IPS-18c (cell line): ENCODE measurements around the gene SLC25A44.
A peak's percentile ranks its signal among the peaks of the same experiment; 100 is the strongest.
"Not testable (repeated sequence)": the region's sequence is repeated elsewhere in the genome, so short reads cannot be mapped to it uniquely, and the experiment has no call there.

Experiments
- H3K4me3 ChIP-seq: 2 replicates; pipeline ENCODE4 v1.7.0; 2013; ENCODE audit warnings: low read depth, mild to moderate bottlenecking, low read length, moderate library complexity; ENCODE audit not compliant: insufficient read depth
- H3K9me3 ChIP-seq: one replicate; pipeline ENCODE4 v1.6.1; 2013; ENCODE audit warnings: mild to moderate bottlenecking, low read length, moderate library complexity; ENCODE audit not compliant: control insufficient read depth, insufficient read depth

Gene SLC25A44

DNA sequence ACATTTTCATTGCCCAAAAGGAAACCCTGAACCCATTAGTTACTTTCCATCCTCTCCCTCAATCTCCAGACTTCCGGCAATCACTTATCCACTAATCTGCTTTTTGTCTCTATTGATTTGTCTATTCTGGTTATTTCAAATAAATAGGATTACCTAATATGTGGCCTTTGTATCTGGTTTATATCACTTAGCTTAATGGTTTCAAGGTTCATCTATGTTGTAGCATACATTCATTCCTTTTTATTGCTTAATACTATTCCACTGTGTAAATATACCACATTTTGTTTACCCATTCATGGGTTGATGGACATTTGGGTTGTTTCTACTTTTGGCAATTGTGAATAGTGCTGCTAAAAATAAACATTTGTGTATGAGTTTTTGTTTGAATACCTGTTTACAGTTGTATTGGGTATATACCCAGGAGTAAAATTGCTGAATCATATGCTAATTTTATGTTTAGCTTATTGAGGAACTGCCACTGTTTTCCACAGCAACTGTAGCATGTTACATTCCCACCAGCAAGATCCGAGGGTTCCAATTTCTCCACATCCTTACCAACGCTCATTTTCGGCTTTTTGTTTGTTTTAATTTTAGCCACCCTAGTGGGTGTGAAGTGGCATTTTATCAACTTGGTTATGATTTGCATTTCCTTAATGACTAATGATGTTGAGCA is 2.5 kb upstream of the SLC25A44 start:
- no peaks in the 10 kb centered on the region for H3K9me3 ChIP-seq
- H3K4me3 ChIP-seq, result no peak overlapping the region

DNA sequence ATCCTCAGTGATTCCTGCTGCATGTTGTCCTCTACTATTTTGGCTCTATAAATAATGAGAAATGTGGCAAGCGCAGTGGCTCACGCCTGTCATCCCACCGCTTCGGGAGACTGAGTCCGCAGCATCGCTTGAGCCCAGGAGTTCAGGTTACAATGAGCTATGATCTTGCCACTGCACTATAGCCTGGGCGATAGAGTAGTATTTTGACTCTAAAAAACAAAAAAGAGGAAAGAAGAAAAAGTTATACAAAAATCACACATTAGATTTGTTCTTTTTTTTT is 756 bp upstream of the SLC25A44 start:
- peak overlapping the region; percentile 31; the same call in 1 of the 2 replicates for H3K4me3 ChIP-seq
- no peaks in the 10 kb centered on the region for H3K9me3 ChIP-seq

DNA sequence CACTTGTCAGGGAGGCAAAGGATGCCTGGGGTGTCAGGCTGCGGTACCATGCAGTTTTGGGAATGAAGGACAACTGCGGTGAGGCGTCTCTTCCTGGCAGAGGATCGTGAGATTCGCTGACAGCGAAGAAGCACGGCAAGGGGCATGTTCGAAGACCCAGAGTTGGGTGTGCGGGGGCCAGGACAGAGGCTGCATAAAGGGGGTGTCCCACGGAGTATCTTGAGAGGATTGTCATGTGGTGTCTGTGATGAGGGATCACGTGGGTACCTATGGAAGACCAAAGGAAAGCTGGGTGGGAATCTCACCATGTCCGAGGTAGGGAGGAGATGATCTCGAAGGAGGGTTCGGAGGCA is 372 bp downstream of the SLC25A44 start:
- Histone ChIP-seq H3K4me3 (peak overlapping the region; percentile 95), H3K9me3 (no peaks in the 10 kb centered on the region)

DNA sequence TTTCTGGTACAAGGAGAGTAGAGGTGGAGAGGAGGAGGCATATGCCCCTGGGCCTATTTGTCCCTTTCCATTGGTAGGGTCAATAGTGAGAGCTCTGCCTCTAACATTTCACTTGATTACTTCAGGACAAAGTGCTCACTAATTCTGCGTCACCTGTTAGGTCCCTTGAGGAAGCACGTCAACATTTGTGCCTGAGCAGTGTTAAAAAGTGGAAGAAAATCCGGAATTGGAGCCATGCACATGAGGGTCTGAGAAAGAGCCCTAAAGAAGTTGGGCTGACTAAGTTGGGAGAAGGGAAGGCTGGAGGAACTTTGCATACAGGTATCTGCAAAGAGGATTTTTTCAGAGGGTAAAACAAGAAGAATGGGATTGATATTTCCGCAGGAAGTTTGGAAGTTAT is 1.9 kb downstream of the SLC25A44 start:
- no peak overlapping the region for H3K4me3 ChIP-seq
- no peaks in the 10 kb centered on the region for H3K9me3 ChIP-seq

DNA sequence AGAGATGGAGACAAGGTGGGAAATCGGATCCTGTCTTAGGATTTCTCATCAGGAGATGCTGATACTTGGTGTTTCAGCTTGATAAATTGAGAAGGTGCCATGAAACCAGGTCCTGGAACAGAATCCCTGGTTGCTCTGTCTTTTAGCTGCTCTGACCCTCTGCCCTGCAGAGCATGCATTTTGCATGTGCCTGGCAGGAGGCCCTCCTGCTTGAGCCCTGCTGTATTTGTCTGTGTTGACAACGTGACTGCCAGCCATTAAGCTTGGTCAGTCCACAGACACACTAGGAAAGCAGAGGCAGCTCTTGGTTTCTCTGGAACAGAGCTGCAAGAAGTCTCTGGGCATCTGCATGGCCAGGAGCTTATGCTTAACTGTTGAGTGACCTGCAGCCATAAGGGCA is 2.5 kb downstream of the SLC25A44 start:
- no peak overlapping the region for H3K4me3 ChIP-seq
- H3K9me3 ChIP-seq, result no peaks in the 10 kb centered on the region

DNA sequence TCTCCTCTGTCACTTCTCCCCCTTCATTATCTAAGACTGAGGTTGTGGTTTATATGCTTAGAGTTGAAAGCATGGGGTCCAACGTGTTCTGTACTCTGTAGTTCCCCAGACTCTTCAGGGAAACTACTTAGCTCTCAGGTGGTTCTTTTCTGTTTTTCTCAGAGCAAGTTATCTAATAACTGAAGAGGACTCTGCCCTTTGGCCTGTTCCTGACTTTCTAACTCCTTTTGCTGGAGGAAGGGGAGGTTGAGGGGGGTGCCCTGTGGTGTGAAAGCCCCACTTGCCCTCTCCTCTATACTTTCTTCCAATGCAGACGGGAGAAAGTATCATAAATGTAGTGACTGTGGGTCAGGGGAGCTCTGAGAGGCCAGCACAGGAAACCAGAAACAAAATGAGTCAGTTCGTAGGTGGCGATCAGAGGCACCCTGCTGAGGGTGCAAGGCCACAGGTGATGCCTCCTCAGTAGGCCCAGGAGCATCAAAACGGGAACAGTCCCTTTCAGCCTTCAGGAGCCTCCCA is 5.0 kb downstream of the SLC25A44 start:
- Histone ChIP-seq H3K4me3 (no peak overlapping the region), H3K9me3 (no peaks in the 10 kb centered on the region)

DNA sequence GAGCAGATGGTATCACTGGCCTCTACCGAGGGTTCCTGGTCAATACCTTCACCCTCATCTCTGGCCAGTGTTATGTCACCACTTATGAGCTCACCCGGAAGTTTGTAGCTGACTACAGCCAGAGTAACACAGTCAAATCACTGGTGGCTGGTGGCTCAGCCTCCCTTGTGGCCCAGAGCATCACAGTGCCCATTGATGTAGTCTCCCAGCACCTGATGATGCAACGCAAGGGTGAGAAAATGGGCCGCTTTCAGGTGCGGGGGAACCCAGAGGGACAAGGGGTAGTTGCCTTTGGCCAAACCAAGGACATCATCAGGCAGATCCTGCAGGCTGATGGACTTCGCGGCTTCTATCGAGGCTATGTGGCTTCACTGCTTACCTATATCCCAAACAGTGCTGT is 6.1 kb downstream of the SLC25A44 start:
- Histone ChIP-seq H3K4me3 (no peak overlapping the region), H3K9me3 (no peaks in the 10 kb centered on the region)

DNA sequence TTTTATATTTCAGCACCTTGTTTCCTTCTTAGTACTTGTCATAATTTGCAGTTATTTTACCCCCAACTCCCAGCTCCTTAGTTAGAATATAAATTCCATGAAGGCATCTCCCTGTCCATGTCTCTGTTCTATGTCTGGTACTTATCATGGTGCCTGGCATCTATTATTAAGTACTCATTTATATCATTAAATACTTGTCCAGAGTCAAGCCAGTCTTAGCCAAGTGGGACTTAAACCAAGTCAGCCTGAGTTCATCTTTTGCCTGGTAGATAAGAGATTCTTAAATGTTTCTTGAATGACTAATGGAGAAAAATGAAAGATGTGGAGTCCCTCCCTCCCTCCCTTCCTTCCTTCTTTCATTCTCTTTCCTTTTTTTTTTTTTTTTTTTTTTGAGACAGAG is 9.4 kb downstream of the SLC25A44 start:
- H3K4me3 ChIP-seq, result no peak overlapping the region
- H3K9me3 ChIP-seq, result no peaks in the 10 kb centered on the region

DNA sequence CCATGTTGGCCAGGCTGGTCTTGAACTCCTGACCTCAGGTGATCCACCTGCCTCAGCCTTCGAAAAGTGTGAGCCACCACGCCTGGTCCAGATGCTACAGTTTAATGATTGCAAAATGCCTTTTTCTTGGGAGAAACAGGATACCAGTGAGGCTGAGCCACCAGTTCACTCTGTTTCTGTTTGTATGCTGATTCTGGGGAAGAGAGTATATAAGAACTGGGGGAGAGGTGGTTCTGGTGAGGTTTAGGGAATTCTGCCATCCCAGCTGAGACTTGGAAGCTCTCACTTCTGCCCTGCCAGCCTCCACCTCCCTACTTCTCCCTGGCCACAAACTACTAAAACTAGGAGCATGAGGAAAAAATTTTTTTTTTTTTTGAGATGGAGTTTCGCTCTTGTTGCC is 10.8 kb downstream of the SLC25A44 start:
- Histone ChIP-seq H3K4me3 (no peak overlapping the region), H3K9me3 (no peaks in the 10 kb centered on the region)

DNA sequence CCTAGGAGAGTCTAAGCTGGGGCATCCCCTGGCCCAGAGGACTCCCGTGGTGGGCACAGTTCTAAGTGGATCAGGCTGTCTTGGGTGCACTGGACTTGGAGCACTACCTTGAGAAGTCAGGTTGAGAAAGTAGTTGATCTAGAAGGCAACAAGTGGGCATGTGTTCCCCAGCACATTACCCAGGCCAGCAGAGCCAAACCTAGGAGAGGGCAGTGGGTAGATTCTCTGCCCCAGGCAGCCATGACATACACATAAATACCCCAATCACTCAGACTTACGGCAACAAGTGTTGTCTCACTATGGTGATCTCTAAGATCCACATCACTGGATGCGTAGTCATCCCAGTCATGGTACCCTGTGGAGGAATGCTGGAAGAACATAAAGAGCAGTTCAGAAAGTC is 17.3 kb downstream of the SLC25A44 start:
- no peak overlapping the region for H3K4me3 ChIP-seq
- no peaks in the 10 kb centered on the region for H3K9me3 ChIP-seq

DNA sequence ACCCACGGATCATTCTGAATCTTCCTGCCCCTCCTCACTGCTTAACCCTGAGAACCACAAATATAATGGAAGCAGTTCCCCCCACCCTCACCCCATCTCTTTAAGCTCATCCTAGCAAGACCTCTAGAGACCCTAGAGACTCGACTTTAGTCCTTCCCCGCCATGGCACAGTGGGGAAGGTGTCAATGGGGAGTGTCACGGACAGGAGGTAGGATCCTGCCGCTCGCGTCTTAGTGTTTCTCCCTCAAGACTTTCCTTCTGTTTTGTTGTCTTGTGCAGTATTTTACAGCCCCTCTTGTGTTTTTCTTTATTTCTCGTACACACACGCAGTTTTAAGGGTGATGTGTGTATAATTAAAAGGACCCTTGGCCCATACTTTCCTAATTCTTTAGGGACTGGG is 18.2 kb downstream of the SLC25A44 start:
- no peaks in the 10 kb centered on the region for H3K9me3 ChIP-seq
- peak overlapping the region; percentile 88; the same call in 1 of the 2 replicates for H3K4me3 ChIP-seq

DNA sequence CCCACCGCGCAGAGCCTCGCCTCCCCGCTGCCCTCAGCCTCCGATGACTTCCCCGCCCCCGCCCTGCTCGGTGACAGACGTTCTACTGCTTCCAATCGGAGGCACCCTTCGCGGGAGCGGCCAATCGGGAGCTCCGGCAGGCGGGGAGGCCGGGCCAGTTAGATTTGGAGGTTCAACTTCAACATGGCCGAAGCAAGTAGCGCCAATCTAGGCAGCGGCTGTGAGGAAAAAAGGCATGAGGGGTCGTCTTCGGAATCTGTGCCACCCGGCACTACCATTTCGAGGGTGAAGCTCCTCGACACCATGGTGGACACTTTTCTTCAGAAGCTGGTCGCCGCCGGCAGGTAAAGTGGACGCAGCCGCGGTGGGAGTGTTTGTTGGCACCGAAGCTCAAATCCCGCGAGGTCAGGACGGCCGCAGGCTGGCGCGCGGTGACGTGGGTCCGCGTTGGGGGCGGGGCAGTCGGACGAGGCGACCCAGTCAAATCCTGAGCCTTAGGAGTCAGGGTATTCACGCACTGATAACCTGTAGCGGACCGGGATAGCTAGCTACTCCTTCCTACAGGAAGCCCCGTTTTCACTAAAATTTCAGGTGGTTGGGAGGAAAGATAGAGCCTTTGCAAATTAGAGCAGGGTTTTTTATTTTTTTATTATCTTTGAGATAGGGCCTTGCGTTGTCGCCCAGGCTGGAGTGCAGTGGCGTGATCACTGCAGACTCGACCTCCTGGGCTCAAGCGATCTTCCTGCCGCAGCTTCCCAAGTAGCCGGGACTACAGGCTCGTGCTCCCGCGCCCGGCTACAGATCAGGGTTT is 19.1 kb downstream of the SLC25A44 start, which contains the start of gene PMF1:
TSS of gene PMF1 (plus strand) at position 175 of the 811 bp plus-strand sequence. CDS start at position 184, 9 bp downstream.
- peak within 1 kb of the TSS; percentile 88 for H3K4me3 ChIP-seq
- no peaks in the 10 kb centered on the region for H3K9me3 ChIP-seq

DNA sequence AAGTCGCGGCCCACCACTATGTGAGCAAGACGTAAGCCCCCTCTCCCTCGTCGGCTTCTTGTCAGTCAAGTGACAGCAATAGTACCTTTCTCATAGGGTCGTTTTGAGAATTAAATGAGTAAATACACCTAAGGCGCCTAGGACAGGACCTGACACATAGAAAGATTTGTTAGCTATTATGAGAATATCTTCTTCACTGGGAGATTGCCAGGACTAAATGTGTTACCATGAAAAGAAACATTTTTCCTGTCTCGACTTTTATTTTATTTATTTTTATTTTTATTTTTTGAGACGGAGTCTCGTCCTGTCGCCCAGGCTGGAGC is 19.7 kb downstream of the SLC25A44 start:
- no peaks in the 10 kb centered on the region for H3K9me3 ChIP-seq
- peak overlapping the region; percentile 88 for H3K4me3 ChIP-seq

DNA sequence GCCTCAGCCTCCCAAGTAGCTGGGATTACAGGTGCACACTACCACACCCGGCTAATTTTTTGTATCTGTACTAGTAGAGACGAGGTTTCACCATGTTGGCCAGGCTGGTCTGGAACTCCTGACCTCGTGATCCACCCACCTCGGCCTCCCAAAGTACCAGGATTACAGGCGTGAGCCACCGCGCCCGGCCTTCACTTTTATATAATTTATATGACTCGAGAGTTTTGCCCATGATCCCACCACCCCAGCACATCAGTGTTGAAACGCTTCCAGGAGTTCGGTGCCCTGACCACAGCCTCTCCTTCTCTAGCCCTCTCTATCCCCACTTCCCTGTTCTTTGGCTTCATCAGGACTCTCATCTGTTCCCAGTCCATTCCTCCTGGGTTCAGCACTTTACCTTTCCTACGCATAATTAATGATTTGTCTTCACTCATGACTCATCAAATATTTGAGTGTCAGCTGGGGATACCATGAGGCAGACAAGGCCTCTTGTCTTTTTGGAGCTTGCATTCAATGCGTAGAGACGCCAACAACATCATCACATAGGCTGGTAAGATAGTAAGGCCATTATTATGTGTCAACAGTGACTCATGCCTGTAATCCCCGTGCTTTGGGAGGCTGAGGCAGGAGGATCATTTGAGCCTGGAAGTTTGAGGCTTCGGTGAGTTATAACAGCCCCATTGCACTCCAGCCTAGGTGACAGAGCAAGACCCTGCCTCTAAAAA is 20.3 kb downstream of the SLC25A44 start:
- no peak overlapping the region for H3K4me3 ChIP-seq
- peaks cover 2% of the 10 kb centered on the region for H3K9me3 ChIP-seq

DNA sequence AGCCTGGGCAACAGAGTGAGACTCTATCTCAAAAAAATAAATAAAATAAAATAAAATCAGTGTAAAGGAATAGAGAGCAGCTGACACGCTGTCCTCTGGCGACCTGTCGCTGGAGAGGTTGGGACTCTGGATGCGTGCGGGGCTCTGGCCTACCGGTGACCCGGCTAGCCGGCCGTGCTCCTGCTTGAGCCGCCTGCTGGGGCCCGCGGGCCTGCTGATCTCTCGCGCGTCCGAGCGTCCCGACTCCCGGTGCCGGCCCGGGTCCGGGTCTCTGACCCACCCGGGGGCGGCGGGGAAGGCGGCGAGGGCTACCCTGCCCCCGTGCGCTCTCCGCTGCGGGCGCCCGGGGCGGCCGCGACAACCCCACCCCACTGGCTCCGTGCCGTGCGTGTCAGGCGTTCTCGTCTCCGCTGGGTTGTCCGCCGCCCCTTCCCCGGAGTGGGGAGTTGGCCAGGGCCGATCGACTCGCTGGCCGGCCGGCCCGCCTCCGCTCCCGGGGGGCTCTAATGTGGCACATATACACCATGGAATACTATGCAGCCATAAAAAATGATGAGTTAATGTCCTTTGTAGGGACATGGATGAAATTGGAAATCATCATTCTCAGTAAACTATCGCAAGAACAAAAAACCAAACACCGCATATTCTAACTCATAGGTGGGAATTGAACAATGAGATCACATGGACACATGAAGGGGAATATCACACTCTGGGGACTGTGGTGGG is 22.6 kb downstream of the SLC25A44 start:
- not testable (repeated sequence) for H3K4me3 ChIP-seq, H3K9me3 ChIP-seq

DNA sequence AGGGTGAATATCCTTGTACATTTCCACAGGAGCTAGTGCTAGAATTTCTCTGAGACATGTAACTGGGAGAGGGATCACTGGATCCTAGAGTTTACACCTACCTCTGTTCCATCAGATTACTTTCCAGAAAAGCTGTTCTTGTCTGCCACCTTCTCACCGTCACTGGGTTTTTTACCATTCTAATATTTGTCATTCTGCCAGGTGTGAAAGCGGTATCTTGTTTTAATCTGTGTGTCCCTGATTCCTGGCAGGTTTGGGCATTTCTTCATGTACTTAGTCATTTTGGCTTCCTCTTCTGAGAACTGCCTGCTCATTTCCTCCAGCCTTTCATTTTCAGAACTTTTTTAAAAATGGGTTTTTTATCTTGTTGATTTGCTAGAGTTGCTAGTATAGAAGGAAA is 24.0 kb downstream of the SLC25A44 start:
- Histone ChIP-seq H3K9me3 (peaks cover 2% of the 10 kb centered on the region), H3K4me3 (no peak overlapping the region)

DNA sequence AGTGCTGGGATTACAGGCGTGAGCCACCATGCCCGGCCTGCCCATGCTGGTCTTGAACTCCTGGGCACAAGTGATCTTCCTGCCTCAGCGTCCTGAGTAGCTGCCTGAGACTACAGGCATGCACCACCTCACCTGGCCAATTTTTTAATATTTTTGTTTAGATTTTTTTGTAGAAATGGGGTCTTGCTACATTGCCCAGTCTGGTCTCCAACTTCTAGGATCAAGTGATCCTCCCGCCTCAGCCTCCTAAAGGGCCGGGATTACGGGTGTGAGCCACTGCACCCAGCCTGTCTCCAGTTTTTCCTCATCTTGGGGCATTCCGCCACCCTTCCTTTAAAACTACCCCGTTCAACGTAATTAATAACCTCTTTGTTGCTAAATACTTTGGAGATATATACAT is 26.3 kb downstream of the SLC25A44 start:
- peaks cover 2% of the 10 kb centered on the region for H3K9me3 ChIP-seq
- H3K4me3 ChIP-seq, result no peak overlapping the region
